Neural progenitor cell (in vitro differentiated cells): ENCODE data around the gene NUP50. TPM values are rescaled to one million over a fixed set of nuclear protein-coding genes. Genes with fewer than 3 reads are reported as not detected.

Experiments used
- DNase-seq: peaks from one replicate; pipeline ENCODE4 v3.0.0-alpha.2; 2016; ENCODE audit warnings: low spot score
- H2AFZ ChIP-seq: fragments of 200-600 bp; sonication (generic); replicated peaks from 2 replicates; pipeline ENCODE4 v1.6.1; 2016; ENCODE audit warnings: antibody characterized with exemption
- H3F3A ChIP-seq: fragments of 200-600 bp; sonication (generic); 2 replicates; pipeline ENCODE4 v1.6.1; 2016; ENCODE audit warnings: antibody characterized with exemption, low read depth
- H3K27ac ChIP-seq: fragments of 200-600 bp; sonication (generic); 2 replicates; pipeline ENCODE4 v1.5.1; 2016; ENCODE audit warnings: mild to moderate bottlenecking
- H3K27me3 ChIP-seq: fragments of 200-600 bp; sonication (generic); 2 replicates; pipeline ENCODE4 v1.6.1; 2016; ENCODE audit warnings: mild to moderate bottlenecking, moderate library complexity
- H3K36me3 ChIP-seq: fragments of 200-600 bp; sonication (generic); 2 replicates; pipeline ENCODE4 v1.5.1; 2016
- H3K4me1 ChIP-seq: fragments of 200-600 bp; sonication (generic); 2 replicates; pipeline ENCODE4 v1.6.1; 2016; ENCODE audit warnings: mixed run types
- H3K4me2 ChIP-seq: fragments of 200-600 bp; sonication (generic); 2 replicates; pipeline ENCODE4 v1.6.1; 2016
- H3K4me3 ChIP-seq: fragments of 200-600 bp; sonication (generic); 2 replicates; pipeline ENCODE4 v1.5.1; 2016
- H3K79me2 ChIP-seq: fragments of 200-600 bp; sonication (generic); 2 replicates; pipeline ENCODE4 v1.6.1; 2016; ENCODE audit warnings: low read depth
- H3K9ac ChIP-seq: fragments of 200-600 bp; sonication (generic); 2 replicates; pipeline ENCODE4 v1.6.1; 2016
- H3K9me3 ChIP-seq: fragments of 200-600 bp; sonication (generic); 2 replicates; pipeline ENCODE4 v1.5.1; 2016; ENCODE audit warnings: low read depth
- H4K20me1 ChIP-seq: fragments of 200-600 bp; sonication (generic); 2 replicates; pipeline ENCODE4 v1.6.1; 2016; ENCODE audit warnings: low read depth
- H3K27ac Mint-ChIP-seq: 3 replicates; pipeline ENCODE4 v1.8.0; 2021; ENCODE audit warnings: mixed read lengths
- H3K27me3 Mint-ChIP-seq: 2 replicates; pipeline ENCODE4 v1.8.0; 2022; ENCODE audit warnings: low read depth, mild to moderate bottlenecking, inconsistent platforms, moderate library complexity, mixed read lengths; ENCODE audit not compliant: insufficient read depth
- H3K36me3 Mint-ChIP-seq: 3 replicates; pipeline ENCODE4 v1.8.0; 2021; ENCODE audit warnings: mixed read lengths
- H3K4me1 Mint-ChIP-seq: 3 replicates; pipeline ENCODE4 v1.8.0; 2021; ENCODE audit warnings: mixed read lengths
- H3K4me3 Mint-ChIP-seq: 3 replicates; pipeline ENCODE4 v1.8.0; 2021; ENCODE audit warnings: mild to moderate bottlenecking, moderate library complexity, mixed read lengths
- H3K9me3 Mint-ChIP-seq: 3 replicates; pipeline ENCODE4 v1.8.0; 2020; ENCODE audit warnings: mixed read lengths
- CTCF ChIP-seq: fragments of 200-600 bp; sonication (generic); IDR thresholded peaks from 2 replicates; pipeline ENCODE4 v1.5.1; 2017; ENCODE audit warnings: antibody characterized with exemption, mild to moderate bottlenecking
- EZH2 ChIP-seq: fragments of 200-600 bp; sonication (generic); IDR thresholded peaks from 2 replicates; pipeline ENCODE4 v1.6.1; 2017; ENCODE audit warnings: antibody characterized with exemption, mild to moderate bottlenecking, moderate library complexity
- EZH2phosphoT487 ChIP-seq: fragments of 200-600 bp; sonication (generic); IDR thresholded peaks from 2 replicates; pipeline ENCODE4 v1.6.1; 2017; ENCODE audit warnings: antibody characterized with exemption
- total RNA-seq: library from RNA; depleted of rRNA; stranded (reverse); fragments of >200 nt; gene quantifications from 2 replicates; pipeline ENCODE4 v1.2.3, GENCODE V29; 2015; ENCODE audit warnings: low replicate concordance

The NUP50 gene
- total RNA-seq, 1 donor from 2014 or later: 96.8 TPM

- Histone ChIP-seq H3K9ac (no peak overlapping the region), H4K20me1 (peaks cover 17% of the 10 kb centered on the region), H2AFZ (no peak overlapping the region), H3K4me1 (no peaks in the 10 kb centered on the region), H3K27me3 (no peaks in the 10 kb centered on the region), H3K36me3 (no peaks in the 10 kb centered on the region), H3K27ac (no peak overlapping the region), H3K4me3 (no peak overlapping the region), H3K4me2 (no peak overlapping the region), H3K79me2 (no peaks in the 10 kb centered on the region), H3F3A (peaks cover 5% of the 10 kb centered on the region), H3K9me3 (no peaks in the 10 kb centered on the region)
- no peak for TF ChIP-seq EZH2
- no peak for TF ChIP-seq EZH2phosphoT487
- no peak for TF ChIP-seq CTCF
- Mint-ChIP-seq H3K4me3 (no peak overlapping the region), H3K36me3 (peaks cover 2% of the 10 kb centered on the region), H3K27me3 (peaks cover 4% of the 10 kb centered on the region), H3K4me1 (peaks cover 30% of the 10 kb centered on the region), H3K9me3 (no peaks in the 10 kb centered on the region), H3K27ac (no peak overlapping the region)
- no peak for DNase-seq
These were observed 41.1 kb downstream of the NUP50 start for GRCh38 chr22:45204819-45205218.

GRCh38 chr22:45205276-45205925, 41.7 kb downstream of the NUP50 start:
- no peaks in the 10 kb centered on the region for H3K27me3 ChIP-seq
- H3K4me3 ChIP-seq: no peak overlapping the region
- no peaks in the 10 kb centered on the region for H3K79me2 ChIP-seq
- H4K20me1 ChIP-seq: peaks cover 20% of the 10 kb centered on the region
- H3K9me3 Mint-ChIP-seq: no peaks in the 10 kb centered on the region
- H3K9ac ChIP-seq: no peak overlapping the region
- H3K9me3 ChIP-seq: no peaks in the 10 kb centered on the region
- peaks cover 35% of the 10 kb centered on the region for H3K4me1 Mint-ChIP-seq
- no peaks in the 10 kb centered on the region for H3K36me3 ChIP-seq
- TF ChIP-seq EZH2 (no peak), EZH2phosphoT487 (no peak), CTCF (no peak)
- peaks cover 5% of the 10 kb centered on the region for H3F3A ChIP-seq
- H3K27ac ChIP-seq: no peak overlapping the region
- no peak overlapping the region for H3K27ac Mint-ChIP-seq
- DNase-seq: no peak
- H3K36me3 Mint-ChIP-seq: peaks cover 2% of the 10 kb centered on the region
- H2AFZ ChIP-seq: no peak overlapping the region
- no peaks in the 10 kb centered on the region for H3K4me1 ChIP-seq
- H3K4me2 ChIP-seq: no peak overlapping the region
- H3K27me3 Mint-ChIP-seq: peaks cover 4% of the 10 kb centered on the region
- no peak overlapping the region for H3K4me3 Mint-ChIP-seq

- Histone ChIP-seq H3K27ac (no peak overlapping the region), H3K27me3 (no peaks in the 10 kb centered on the region), H3K4me3 (no peak overlapping the region), H3F3A (peaks cover 5% of the 10 kb centered on the region), H2AFZ (no peak overlapping the region), H3K4me1 (no peaks in the 10 kb centered on the region), H3K9me3 (no peaks in the 10 kb centered on the region), H3K9ac (no peak overlapping the region), H4K20me1 (peaks cover 27% of the 10 kb centered on the region), H3K36me3 (no peaks in the 10 kb centered on the region), H3K79me2 (no peaks in the 10 kb centered on the region), H3K4me2 (no peak overlapping the region)
- H3K4me1 Mint-ChIP-seq: peaks cover 36% of the 10 kb centered on the region
- no peak overlapping the region for H3K27ac Mint-ChIP-seq
- no peak for TF ChIP-seq EZH2
- H3K36me3 Mint-ChIP-seq: no peaks in the 10 kb centered on the region
- no peaks in the 10 kb centered on the region for H3K9me3 Mint-ChIP-seq
- peaks cover 4% of the 10 kb centered on the region for H3K27me3 Mint-ChIP-seq
- no peak for DNase-seq
- no peak overlapping the region for H3K4me3 Mint-ChIP-seq
These were observed 42.5 kb downstream of the NUP50 start for GRCh38 chr22:45206233-45206632.

GRCh38 chr22:45207533-45207932, 43.8 kb downstream of the NUP50 start:
- no peak overlapping the region for H3K4me3 Mint-ChIP-seq
- Histone ChIP-seq H3K27ac (no peak overlapping the region), H4K20me1 (peaks cover 40% of the 10 kb centered on the region), H3K79me2 (no peaks in the 10 kb centered on the region), H3F3A (peaks cover 6% of the 10 kb centered on the region), H3K4me3 (no peak overlapping the region), H3K4me2 (no peak overlapping the region), H3K36me3 (no peaks in the 10 kb centered on the region), H3K27me3 (peaks cover 3% of the 10 kb centered on the region), H2AFZ (no peak overlapping the region), H3K4me1 (peaks cover 7% of the 10 kb centered on the region), H3K9ac (no peak overlapping the region), H3K9me3 (no peaks in the 10 kb centered on the region)
- H3K4me1 Mint-ChIP-seq: peaks cover 40% of the 10 kb centered on the region
- H3K36me3 Mint-ChIP-seq: no peaks in the 10 kb centered on the region
- H3K9me3 Mint-ChIP-seq: no peaks in the 10 kb centered on the region
- peaks cover 8% of the 10 kb centered on the region for H3K27me3 Mint-ChIP-seq
- DNase-seq: no peak
- TF ChIP-seq CTCF: no peak
- no peak for TF ChIP-seq EZH2
- no peak for TF ChIP-seq EZH2phosphoT487
- H3K27ac Mint-ChIP-seq: no peak overlapping the region
